Right lobe of liver (tissue), 6 donors: ENCODE results near the gene KAT2B. TPM values are rescaled to one million over a fixed set of nuclear protein-coding genes. Genes with fewer than 3 reads are reported as not detected.

Experiments used
- ATAC-seq, 4 donors: fragments of 200-7000 bp; cut with Tn5 transposase; one replicate each; pipeline ENCODE4 v1.9.1; 2020; ENCODE audit warnings: mild to moderate bottlenecking in 4 of 4, moderate library complexity in 4 of 4
- DNase-seq, 3 donors: peaks; one replicate each; pipeline ENCODE4 v3.0.0-alpha.2; 2020
- H3K27ac ChIP-seq, 3 donors: fragments of 200-600 bp; one replicate each; pipeline ENCODE4 v1.8.0; 2022
- H3K27me3 ChIP-seq, 2 donors: fragments of 200-600 bp; one replicate each; pipeline ENCODE4 v1.8.0; 2022
- H3K36me3 ChIP-seq, 4 donors: fragments of 200-600 bp; sonication (generic) in 1 of 4; one replicate each; pipeline versions ENCODE4 v1.5.1 to v1.8.0; 2017 to 2022; ENCODE audit warnings: control low read depth in 1 of 4
- H3K4me1 ChIP-seq, 4 donors: fragments of 200-600 bp; sonication (generic) in 1 of 4; one replicate each; pipeline versions ENCODE4 v1.5.1 to v1.8.0; 2017 to 2022; ENCODE audit warnings: control low read depth in 1 of 4
- H3K4me3 ChIP-seq, 3 donors: fragments of 200-600 bp; one replicate each; pipeline ENCODE4 v1.8.0; 2022
- H3K9me3 ChIP-seq, 4 donors: fragments of 200-600 bp; sonication (generic) in 1 of 4; one replicate each; pipeline versions ENCODE4 v1.5.1 to v1.8.0; 2017 to 2022; ENCODE audit warnings: control low read depth in 1 of 4
- CTCF ChIP-seq, 4 donors: fragments of 200-600 bp in 3 of 4; fragments of 450-650 bp in 1 of 4; IDR thresholded peaks; one replicate each; pipeline versions ENCODE4 v1.5.1 to v1.8.0; 2016 to 2022; ENCODE audit warnings: antibody characterized with exemption in 4 of 4, mild to moderate bottlenecking in 2 of 4
- POLR2A ChIP-seq: fragments of 450-650 bp; IDR thresholded peaks from one replicate; pipeline ENCODE4 v1.6.1; 2017; ENCODE audit warnings: antibody characterized with exemption, mild to moderate bottlenecking
- WGBS: methylation state at CpG from one replicate; pipeline ENCODE4 v1.1.6; 2018; ENCODE audit warnings: low coverage, low lambda C conversion rate; ENCODE audit not compliant: insufficient coverage; ENCODE audit errors: missing lambda C conversion rate; 5-methylcytosine and 5-hydroxymethylcytosine counted together
- intact Hi-C, 2 donors: fragments of 100-400 bp; cut with DNase I; formaldehyde crosslinking; loops; one replicate each; pipeline versions ENCODE4 v1.11.2 to v1.14.1; 2022
- total RNA-seq, 6 experiments: library from RNA; depleted of rRNA in 2 of 6; stranded (reverse); fragments of >200 nt in 2 of 6; fragmentation: NEBNext Ultra II Directional in 3 of 6; extraction: Animal tissue kit (Norgen Biotek cat#: 25700) in 3 of 6; gene quantifications; one replicate each; pipeline versions ENCODE4 v1.1.0 to v1.2.4, GENCODE V29; 2016 to 2023
- donor health status: DM: no; HTN: yes; CAD: no.
- donor health status: DM: no; HTN: no; CAD: no.
- donor health status: DM: no; HTN: no; CAD: no.
- donor health status: DM: no; HTN: yes; CAD: no.
- donor health status: DM: no; HTN: yes; CAD: no.

The KAT2B gene
- total RNA-seq, 6 experiments from 2014 or later: 25.6 to 35.7 (median 30.3) TPM

GRCh38 chr3:20055842-20056241 is 15.6 kb downstream of the KAT2B start:
- TF ChIP-seq POLR2A: no peak
- no peak for TF ChIP-seq CTCF (IDR thresholded peaks at IDR 0.05)
- H3K27ac ChIP-seq: peak overlapping the region in 1 of 3 donors; percentile 56
- H3K4me3 ChIP-seq: no peak overlapping the region
- intact Hi-C loops: no loop called here
- H3K27me3 ChIP-seq: no peaks in the 10 kb centered on the region
- H3K4me1 ChIP-seq: peaks cover 2 to 48% (median 14%) of the 10 kb centered on the region in 4 donors
- H3K9me3 ChIP-seq: no peaks in the 10 kb centered on the region
- ATAC-seq (no peak), DNase-seq (no peak)
- 34% methylated on average over 3 of the region's 3 CpGs for WGBS
- H3K36me3 ChIP-seq: no peaks in the 10 kb centered on the region

- WGBS: 15% methylated on average over 5 of the region's 5 CpGs
- peak overlapping the region; percentile 15 to 42 (median 19) for H3K27ac ChIP-seq
- intact Hi-C loops: no loop called here
- H3K4me1 ChIP-seq: peaks cover 3 to 55% (median 17%) of the 10 kb centered on the region in 4 donors
- TF ChIP-seq CTCF (IDR thresholded peaks at IDR 0.05) (no peak), POLR2A (no peak)
- peak; percentile 25 to 56 (median 48) for ATAC-seq
- H3K9me3 ChIP-seq: no peaks in the 10 kb centered on the region
- H3K27me3 ChIP-seq: no peaks in the 10 kb centered on the region
- no peaks in the 10 kb centered on the region for H3K36me3 ChIP-seq
- DNase-seq: no peak
- H3K4me3 ChIP-seq: no peak overlapping the region
Observed at GRCh38 chr3:20056725-20057611, 16.7 kb downstream of the KAT2B start.

- DNase-seq (no peak), ATAC-seq (peak in 1 of 4 donors; percentile 9)
- intact Hi-C loops: no loop called here
- no peaks in the 10 kb centered on the region for H3K27me3 ChIP-seq
- H3K4me3 ChIP-seq: no peak overlapping the region
- no peaks in the 10 kb centered on the region for H3K9me3 ChIP-seq
- WGBS: 8% methylated on average over 1 of the region's 2 CpGs
- H3K27ac ChIP-seq: peak overlapping the region; percentile 15 to 42 (median 19)
- TF ChIP-seq POLR2A (no peak), CTCF (IDR thresholded peaks at IDR 0.05) (no peak)
- peaks cover 3 to 55% (median 17%) of the 10 kb centered on the region in 4 donors for H3K4me1 ChIP-seq
- H3K36me3 ChIP-seq: no peaks in the 10 kb centered on the region
Observed at GRCh38 chr3:20057612-20058180, 17.4 kb downstream of the KAT2B start.

GRCh38 chr3:20059929-20060328 is 19.7 kb downstream of the KAT2B start:
- intact Hi-C loops: no loop called here
- no peaks in the 10 kb centered on the region for H3K36me3 ChIP-seq
- TF ChIP-seq CTCF (IDR thresholded peaks at IDR 0.05): no peak
- no peak for TF ChIP-seq POLR2A
- no peaks in the 10 kb centered on the region for H3K9me3 ChIP-seq
- H3K27me3 ChIP-seq: no peaks in the 10 kb centered on the region
- WGBS: 93% methylated on average over 3 of the region's 3 CpGs
- H3K27ac ChIP-seq: peak overlapping the region in 1 of 3 donors; percentile 75
- ATAC-seq (no peak), DNase-seq (no peak)
- H3K4me3 ChIP-seq: no peak overlapping the region
- H3K4me1 ChIP-seq: peaks cover 3 to 44% (median 13%) of the 10 kb centered on the region in 4 donors
